Measurements from ENCODE around the gene SNTA1.
"Not testable (repeated sequence)": the region's sequence is repeated elsewhere in the genome, so short reads cannot be mapped to it uniquely, and the experiment has no call there.

The SNTA1 gene

DNA sequence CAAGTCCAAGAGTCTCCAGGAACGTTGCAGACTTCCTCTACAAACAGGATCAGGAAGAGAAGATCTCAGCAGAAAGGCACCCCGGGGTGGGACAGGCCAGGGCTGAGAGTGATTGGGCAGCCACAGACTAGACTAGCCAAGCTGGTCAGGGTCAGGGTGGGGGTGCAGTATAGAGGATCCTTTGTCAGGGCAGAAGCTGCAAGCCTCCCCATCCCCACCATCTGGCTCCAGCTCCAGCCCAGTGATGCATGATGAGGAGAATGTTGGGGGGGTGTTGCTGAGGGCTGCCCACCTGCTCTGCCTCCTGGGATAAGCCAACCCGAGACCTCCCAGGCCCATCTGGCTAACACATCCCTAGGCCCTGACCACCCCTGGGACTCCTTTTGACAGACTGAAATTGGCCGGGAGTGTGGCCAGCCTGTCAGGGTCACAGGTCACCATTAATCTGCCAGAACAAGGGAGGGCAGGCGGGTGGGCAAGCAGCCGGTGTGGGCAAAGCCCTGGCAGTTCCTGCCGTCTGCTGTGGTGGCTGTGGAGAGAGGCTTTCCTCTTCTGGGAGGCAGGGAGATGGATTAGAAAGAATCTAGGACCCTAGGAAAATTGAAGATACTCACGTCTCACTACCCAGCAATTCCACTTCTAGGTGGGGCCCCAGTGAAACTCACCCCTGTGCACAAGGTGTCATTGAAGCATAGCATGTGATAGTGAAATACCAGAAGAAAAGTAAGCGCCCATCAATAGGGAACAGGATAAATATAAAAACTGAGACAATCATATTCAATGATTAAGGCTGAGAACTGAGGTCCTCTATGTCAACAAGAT lies 22.1 kb upstream of the SNTA1 start:
- no peak for DNase-seq

DNA sequence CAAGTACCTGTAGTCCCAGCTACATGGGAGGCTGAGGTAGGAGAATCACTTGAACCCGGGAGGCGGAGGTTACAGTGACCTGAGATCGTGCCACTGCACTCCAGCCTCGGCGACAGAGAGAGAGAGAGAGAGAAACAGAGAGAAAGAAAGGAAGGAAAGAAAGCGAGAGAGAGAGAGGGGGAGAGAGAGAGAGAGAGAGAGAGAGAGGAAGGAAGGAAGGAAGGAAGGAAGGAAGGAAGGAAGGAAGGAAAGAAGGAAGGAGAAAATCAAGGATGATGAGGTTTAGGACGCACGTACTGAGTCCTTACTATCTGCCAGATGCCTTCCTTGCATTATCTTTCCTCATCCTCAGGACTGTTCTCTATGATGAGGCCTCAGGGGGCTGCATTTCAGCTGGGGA lies 21.2 kb upstream of the SNTA1 start:
- DNase-seq: not testable (repeated sequence)

DNA sequence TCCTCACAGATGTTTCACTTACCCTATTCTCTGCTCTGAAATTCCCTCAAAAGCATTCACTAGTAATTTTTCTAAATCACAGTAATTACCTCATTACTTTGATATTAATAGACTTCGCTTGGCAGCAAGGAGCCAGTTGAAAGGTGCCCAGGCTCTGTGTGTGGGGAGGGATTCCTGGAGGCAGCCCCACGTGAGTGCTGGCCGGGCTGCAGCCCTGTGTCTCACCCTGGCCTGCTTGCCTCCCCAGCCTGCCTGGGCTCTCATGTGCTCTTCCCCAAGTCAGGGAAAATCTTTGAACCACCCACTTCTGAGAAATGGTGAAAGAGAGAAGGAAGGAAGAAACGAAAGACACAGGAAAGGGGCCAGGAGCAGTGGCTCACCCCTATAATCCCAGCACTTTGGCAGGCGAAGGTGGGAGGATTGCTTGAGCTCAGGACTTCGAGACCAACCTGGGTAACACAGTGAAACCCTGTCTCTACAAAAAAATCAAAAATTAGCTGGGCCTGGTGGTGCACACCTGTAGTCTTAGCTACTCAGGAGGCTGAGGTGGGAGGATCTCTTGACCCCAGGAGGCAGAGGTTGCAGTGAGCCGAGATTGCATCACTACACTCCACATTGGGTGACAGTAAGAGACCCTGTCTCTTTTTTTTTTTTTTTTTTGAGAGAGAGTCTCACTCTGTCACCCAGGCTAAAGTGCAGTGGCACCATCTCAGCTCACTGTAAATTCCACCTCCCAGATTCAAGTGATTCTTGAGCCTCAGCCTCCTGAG lies 20.0 kb upstream of the SNTA1 start:
- DNase-seq: no peak

DNA sequence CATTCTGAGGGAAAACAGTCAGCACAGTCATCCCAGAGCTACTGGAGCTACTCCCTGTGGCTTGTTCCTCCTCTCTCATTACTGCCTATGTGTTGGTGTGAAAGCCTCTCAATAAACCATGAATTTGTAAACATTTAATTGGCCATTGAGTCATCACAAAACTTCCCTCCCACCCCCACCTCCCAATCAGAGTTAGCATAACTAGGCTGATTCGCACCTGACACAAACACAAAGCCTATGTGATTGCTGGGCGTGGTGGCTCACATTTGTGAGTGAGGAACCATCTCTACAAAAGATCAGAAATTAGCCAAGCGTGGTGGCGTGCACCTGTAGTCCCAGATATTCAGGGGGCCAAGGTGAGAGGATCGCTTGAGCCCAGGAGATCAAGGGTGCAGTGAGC lies 17.1 kb upstream of the SNTA1 start:
- DNase-seq: no peak

DNA sequence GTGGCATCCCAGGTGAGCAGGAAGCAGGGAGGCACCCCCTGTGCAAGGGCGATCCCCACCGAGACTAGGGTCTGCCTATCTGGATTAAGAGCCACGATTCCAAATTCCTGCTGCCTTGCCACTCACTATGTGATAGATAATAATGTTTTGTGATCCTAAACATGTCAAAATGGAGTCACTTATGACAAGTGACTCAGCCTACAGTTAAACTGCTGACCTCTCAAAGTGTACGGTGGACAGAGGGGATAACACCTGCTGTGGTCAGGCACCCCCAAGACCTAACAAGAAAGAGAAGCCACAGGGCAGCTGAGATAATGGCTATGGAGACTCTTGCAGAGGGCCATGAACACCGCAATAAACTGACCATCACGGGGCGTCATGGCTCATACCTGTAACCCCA lies 16.0 kb upstream of the SNTA1 start:
- no peak for DNase-seq

DNA sequence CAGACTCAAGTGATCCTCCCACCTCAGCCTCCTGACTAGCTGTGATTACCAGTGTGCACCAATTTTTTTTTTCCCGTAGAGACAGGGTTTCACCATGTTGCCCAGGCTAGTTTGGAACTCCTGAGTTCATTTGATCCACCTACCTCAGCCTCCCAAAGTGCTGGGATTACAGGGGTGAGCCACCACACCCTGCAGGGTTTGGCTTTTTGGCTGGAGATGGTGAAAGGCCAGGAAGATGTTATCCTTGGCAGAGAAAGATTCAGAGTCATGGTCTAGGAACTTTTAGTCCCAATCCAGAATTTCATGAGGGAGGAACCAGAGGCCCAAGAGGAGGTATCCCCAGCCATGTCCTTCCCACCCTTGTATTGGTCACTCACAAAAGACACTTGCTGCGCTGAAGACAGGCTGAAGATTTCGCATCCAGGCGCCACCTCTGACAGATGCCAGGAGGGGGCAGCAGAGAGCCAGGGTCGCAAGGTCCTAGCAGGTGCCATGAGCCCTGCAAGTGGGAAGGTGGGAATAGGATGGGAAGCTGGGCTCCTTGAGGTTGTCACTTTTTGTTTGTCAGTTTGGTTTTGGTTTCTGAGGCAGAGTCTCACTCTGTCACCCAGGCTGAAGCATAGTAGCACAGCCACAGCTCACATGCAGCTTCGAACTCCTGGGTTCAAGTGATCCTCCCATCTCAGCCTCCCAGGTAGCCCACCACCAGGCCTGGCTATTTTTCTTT lies 13.5 kb upstream of the SNTA1 start:
- not testable (repeated sequence) for DNase-seq

DNA sequence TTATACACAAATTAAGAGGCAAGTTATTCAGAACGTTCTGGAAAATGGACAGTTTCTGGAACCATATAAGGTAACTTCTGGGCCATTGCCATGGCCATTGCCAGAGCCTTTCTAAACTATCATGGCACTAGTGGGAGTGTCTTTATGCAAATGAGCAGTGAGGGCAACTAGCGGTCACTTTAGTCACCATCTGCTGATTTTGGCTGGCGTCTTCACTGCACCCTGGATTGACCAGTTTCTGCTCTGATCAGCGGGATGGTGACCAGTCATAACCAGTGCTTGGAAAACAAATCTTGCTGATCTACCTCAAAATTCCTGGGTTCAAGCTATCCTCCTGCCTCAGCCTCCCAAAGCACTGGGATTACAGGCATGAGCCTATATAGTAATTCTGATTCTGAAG lies 7.3 kb upstream of the SNTA1 start:
- DNase-seq: no peak

DNA sequence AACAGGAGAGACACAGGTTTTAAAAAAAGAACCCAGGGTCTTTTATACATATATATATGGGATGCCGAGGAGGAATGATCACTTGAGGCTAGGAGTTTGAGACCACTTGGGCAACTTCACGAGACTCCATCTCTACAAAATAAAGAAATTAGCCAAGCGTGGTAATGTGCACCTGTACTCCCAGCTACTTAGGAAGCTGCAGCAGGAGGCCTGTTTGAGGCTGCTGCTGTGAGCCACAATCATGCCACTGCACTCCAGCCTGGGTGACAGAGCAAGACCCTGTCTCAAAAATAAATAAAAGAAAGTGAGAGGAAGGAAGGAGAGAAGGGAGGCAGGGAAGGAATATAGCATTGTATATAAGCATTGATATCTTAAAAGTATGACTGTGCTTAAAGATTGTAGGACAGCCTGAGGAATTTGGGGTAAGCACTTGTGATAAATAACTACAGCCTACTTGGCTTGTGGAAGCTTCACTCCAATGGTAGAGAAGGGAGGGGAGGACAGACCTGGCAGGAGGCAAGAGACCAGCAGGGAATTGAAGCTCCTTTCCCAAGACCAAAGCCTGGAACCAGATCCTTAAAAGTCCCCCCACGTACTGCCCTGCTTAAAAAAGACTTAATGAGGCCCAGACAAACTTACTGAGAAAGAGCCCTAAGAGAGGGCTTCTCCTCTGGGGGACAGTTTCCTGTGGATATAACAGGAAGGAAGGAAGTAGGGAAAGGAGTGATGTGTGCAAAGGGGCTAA lies 2.5 kb upstream of the SNTA1 start:
- no peak for DNase-seq

DNA sequence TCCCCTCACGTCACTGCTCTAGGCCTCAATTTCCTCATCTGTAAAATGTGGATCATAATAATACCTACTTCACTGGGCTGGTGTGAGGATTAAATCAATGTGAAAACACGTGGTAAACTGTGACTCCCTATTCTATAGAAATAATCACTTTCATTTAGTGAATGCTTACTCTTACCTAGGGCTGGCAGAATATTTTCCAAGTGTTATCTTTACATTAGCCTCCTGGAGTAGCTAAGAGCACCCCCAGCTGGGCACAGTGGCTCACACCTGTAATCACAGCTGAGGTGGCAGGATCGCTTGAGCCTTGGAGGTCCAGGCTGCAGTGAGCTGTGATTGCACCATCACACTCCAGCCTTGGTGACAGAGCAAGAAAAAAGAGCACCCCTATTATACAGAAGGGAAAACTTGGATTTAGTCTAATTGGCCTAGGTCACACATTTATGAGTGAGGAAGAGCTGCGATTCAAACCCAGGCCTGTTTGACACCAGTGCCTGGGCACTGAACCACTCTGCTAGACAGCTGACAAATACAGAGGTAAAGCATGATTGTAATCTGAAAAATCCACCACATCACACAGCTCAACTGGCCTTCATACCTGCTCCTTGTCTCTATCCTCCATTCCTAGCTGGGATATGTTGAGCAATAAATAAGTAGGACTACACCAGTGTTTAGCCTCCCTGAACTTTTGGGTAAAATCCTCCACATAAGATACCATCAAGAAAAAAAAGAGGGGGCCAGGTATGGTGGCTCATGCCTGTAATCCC lies 1.4 kb upstream of the SNTA1 start:
- DNase-seq: no peak

DNA sequence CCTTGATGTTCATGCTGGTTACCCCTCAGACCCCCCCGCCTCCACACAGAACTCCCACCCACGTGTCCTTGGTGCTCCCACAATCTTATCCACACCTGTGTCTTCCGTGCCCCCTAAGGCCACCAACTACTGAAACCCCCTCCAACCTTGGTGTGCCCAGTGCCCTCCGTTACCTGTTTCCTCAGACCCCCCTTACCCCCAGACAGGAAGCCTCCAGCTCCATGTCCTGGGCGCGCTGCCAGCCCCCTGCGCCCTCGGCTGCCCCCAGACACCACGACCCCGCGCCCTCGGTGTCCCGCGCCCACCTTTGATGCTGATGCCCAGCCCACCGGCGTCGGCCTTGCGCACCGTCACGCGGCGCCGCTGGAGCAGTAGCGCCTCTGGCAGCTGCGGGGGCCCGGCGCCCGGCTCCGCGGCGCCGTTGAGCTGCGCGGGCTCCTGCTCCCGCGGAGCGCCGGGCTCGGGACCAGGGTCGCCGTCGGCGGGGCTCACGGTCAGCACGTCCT lies 504 bp downstream of the SNTA1 start:
- DNase-seq: no peak

DNA sequence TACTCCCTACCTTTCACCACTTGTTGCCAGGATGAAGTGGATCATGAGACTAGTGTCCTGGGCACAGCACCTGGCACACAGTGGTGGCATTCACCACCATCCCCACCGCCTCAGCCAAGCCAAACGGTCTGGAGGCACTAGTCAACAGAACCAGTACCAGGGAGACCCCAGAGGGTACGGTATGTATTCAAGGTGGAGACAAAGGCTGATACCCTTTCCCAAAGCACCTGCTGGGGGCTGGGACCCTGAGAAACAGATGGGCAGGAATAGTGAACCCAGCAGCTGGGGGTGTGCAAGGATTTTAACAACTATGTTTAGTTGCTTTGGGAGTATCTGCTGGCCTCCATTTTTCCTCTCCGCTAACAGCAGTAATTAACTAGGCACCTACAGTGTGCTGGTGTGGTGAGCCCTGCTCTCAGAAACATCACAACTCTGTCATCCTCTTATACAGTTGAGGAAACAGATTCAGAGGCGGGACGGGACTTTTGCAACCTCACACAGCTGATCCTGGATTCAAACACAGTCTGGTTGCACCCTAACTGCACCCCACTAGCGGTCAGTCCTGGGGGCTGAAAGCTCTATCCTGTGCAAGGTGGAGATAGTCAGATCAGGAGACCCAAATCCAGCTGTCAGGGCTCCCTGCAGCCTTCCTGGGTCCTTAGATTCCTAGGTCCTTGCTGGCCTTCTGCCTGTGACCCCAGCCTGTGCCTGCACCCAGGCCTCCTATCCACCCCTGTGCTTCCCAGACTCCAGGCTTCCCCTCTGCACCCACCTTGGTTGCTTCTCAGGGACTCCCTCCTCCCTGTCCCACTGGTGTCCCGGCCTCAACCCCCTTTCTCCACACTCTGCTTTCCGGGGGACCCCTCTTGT lies 1.2 kb downstream of the SNTA1 start:
- DNase-seq: no peak

DNA sequence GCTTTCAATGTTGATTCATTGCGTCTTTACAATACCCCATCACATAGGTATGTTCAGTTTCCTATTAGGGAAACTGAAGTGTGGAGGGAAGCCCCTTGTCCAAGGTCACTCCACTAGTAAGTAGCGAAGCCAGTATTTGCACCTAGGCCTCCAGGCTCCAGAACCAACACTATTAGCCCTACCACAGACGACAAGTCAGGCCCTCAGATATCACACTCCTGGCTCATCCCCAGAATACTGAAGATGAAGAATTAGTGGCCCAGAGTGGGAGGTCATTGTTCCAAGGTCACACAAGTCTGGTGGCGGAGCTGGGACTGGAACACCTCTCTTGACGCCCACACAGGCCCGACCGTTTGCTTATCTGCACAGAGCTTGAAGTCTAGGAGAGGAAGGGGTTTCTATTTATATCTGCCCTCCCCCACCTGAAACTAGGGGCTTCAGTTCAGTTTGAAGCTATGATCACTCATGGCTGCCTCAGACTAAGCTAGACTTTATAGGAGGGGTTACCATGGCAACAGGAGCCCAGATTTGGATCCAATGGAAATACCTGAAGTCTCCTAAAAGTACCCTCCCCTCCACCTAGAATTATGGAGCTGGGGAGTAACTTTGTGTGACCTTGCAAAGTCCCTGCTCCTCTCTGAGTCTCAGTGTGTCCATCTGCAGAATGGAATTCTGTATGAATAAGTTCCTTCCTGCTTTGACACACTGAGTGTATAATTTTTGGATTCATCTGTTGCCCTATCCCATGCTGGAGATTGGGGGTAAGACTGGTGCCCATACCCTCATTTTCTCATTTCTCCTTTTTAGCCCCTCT lies 2.2 kb downstream of the SNTA1 start:
- no peak for DNase-seq

DNA sequence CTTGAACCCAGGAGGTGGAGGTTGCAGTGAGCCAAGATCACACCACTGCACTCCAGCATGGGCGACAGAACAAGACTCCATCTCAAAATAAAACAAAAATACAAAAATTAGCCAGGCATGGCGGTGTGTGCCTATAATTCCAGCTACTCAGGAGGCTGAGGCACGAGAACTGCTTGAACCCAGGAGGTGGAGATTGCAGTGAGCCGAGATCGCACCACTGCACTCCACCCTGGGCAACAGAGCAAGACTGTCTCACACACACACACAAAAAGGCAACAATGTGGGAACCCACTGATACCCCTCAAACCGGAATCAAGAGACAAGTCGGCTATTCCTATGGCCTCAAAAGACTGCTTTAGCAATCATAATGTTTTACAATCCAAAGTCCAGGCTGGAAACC lies 3.0 kb downstream of the SNTA1 start:
- not testable (repeated sequence) for DNase-seq

DNA sequence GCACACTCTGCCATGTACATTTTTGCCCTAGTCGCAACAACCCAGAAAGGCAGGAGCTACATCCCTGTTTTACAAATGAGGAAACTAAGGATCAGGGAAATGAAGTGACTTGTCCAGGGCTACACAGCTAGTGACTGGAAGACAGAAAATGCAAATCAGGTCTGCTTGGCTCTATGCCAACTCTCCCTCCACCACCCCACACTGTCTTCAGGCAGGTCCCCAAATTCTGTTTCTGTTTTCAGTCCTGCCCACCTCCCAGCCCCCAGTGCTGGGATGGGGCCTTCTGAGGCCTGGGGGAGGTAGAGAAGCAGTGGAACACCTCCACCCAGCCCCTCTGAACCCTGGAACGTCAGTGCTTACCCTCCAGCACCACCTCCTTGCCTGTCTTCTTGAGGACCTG lies 5.1 kb downstream of the SNTA1 start:
- no peak for DNase-seq

DNA sequence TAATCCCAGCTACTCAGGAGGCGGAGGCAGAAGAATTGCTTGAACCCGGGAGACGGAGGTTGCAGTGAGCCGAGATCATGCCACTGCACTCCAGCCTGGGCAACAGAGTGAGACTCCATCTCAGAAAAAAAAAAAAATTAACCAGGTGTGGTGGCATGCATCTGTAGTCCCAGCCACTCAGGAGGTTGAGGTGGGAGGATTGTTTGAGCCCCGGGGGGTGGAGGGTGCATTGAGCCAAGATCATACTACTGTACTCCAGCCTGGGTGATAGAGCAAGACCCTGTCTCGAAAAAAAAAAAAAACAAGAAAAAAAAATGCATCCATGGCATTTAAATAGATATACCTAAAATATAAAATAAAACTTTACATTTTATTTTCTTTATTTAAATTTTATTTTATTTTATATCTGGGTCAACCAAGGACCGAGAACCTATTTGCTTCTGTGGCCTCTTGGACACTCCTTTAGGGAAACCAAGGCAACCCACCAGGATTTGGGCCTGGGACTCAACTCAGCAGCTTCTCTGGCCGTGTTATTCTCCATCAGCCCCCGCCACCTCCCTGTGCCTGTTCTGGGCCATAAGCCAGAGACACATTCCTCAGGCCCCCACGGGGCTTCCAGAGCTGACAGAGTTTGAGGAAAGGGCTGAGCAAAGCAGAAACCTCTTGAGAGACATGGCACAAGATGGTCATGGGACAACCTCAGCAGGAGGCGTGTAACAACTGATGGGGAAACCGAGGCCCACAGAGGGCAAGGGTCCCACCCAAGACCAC lies 6.2 kb downstream of the SNTA1 start:
- no peak for DNase-seq

DNA sequence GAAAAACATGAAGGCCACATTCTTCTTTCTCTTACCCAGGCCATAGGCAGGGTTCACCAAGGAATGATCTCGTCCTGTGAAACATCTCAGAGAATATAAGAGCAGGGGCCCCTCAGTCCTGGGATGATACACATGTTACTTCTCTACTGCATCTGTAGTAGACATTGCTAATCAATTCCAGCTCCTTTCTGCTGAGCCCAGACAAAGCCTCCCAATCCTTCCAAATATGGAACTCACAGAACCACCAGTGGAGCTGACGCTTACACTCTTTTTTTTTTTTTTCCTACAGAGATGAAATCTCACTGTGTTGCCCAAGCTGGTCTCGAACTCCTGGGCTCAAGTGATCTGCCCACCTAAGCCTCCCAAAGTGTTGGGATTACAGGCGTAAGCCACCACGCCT lies 9.1 kb downstream of the SNTA1 start:
- no peak for DNase-seq

DNA sequence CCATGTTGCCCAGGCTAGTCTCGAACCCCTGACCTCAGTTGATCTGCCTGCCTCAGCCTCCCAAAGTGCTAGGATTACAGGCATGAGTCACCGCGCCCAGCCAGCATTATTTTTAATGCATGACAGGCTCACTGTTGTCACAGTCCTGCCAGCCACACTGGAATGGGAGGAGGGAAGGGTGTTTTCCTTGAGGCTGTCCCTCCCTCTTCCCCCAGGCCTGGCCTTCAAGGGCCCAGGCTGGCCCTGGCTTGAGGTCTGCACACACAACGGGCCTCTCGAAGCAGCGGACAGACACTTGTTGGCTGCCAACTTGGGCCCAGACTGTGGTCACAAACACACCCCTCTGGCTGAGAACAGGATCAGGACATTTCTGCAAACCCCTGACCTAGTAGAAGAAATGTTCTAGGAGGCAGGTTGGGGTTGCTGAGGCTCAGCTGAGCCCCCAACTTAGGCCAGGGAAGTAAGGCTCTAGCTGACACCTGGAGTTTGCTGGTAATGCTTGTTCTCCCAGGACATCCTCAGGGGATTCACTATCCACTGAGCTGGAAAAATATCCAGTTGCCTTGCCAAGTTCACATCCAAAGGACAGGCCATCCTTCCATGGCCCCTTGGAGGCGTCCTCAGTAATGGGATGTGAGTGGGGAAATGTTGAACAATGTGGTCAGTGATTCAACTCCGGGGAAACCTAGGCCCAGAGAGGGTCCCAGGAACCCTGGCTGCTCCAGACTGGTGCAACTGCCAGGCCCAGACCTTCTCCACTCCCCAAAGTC lies 9.9 kb downstream of the SNTA1 start:
- DNase-seq: no peak

DNA sequence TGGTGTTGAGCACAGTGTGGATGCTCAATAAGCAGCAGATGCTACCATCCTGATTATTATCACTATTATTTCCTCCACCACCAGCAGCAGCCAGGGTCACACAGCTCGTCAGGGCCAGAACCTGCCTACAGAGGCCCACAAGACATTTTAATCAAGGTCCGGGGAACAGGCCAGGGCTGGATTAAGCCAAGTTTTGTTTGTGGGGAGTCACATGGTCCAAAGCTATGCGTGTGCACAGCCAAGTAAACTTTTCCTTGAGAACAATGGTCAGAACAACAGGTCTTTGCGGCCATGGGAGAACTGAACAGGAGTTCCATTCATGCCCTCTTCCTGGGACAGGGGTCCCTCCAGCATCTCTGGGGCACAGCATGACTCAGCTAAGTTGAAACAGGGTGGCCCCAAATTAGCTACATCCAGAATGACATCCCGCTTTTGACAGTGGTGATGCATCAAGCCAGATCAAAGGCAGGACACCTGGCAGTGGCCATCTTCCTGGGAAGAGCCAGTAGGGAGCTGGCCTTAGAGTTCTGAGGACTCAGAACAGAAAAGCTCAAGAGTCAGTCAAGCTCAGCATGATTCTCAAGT lies 11.7 kb downstream of the SNTA1 start:
- no peak for DNase-seq
